OCI-LY3 (cell line): Measurements from ENCODE around the gene RNF11.

Source experiments
- EZH2phosphoT487 ChIP-seq: fragments of 200-600 bp; shearing (Covaris generic); IDR thresholded peaks from 2 replicates; pipeline ENCODE4 v1.6.1; 2018; ENCODE audit warnings: antibody characterized with exemption, mixed run types, low read depth
- TF ChIP-seq, protein P1 (sequence below): fragments of 200-600, 300-600 bp; sonication (generic); IDR thresholded peaks from 2 replicates; pipeline ENCODE4 v1.5.1; 2014; ENCODE audit warnings: antibody characterized with exemption, low read length, low read depth

DNA sequence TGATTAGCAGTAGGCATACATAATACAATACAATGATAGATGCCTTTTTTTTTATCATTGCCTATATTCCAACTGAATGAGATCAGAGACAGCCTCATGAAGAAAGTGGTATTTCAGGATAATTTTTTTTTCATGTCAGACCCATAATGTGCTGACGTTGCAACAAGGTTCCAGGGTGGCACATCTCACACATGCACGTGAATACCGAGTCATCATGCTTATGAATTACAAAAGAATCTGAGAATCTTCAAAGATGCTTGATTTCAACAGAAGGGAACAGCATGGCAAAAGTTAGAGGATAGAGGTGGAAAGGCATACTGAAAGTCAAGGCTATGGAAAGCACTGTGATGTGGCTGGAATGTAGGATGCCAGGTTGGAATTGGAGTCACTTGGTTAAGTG is 5.0 kb upstream of the RNF11 start:
- TF ChIP-seq, protein P1, sequence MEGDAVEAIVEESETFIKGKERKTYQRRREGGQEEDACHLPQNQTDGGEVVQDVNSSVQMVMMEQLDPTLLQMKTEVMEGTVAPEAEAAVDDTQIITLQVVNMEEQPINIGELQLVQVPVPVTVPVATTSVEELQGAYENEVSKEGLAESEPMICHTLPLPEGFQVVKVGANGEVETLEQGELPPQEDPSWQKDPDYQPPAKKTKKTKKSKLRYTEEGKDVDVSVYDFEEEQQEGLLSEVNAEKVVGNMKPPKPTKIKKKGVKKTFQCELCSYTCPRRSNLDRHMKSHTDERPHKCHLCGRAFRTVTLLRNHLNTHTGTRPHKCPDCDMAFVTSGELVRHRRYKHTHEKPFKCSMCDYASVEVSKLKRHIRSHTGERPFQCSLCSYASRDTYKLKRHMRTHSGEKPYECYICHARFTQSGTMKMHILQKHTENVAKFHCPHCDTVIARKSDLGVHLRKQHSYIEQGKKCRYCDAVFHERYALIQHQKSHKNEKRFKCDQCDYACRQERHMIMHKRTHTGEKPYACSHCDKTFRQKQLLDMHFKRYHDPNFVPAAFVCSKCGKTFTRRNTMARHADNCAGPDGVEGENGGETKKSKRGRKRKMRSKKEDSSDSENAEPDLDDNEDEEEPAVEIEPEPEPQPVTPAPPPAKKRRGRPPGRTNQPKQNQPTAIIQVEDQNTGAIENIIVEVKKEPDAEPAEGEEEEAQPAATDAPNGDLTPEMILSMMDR: no peak
- TF ChIP-seq EZH2phosphoT487: no peak
